Fibroblast of gingiva (primary cell): Measurements from ENCODE around the gene KRT8.

Experiments used
- DNase-seq: peaks from one replicate; pipeline ENCODE4 v3.0.0-alpha.2; 2011; ENCODE audit warnings: low read depth

KRT8 gene

DNA sequence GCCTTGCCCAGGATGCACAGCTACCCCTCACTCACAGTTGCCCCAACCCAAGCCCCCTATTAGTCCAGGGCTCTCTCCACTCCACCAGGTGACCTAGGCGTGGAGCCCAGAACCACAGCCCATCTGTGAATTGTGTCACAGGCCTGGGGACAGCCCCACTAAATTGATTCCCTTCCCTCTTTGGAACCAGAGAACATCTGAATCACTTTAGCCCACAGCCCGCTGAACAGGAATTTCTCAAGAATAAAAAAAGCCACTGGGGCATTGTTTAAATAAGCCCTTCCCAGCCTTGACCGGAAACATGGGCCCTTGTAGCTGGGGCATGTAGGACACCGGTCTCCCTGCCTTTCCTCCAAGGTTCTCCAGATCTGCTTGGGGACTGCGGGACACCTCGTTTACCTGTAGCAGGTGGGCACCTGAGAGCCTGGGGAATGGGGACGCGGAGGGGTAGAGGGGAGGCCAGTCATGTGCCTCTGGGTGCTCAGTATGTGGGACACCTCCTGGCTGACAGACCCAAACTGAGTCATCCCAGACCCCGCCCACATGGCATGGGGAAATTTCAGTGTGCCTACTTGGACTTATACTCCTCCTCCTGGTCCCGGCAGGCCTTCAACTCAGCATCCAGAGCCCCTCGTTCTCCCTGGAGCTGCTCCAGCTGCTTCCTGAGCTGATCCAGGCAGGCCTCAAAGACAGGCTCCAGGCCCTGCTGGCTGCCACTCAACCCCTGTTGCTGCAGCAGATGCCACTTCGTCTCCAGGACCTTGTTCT is 57.4 kb downstream of the KRT8 start:
- no peak for DNase-seq
